Activated B cell treated with CpG ODN at 0.5 μM for 24 hours (primary cell): ENCODE data around the gene NRXN3. TPM values are rescaled to one million over a fixed set of nuclear protein-coding genes. Genes with fewer than 3 reads are reported as not detected.

Experiments used
- ATAC-seq: fragments of 200-7000 bp; cut with Tn5 transposase; one replicate; pipeline ENCODE4 v1.10.0; 2021; ENCODE audit warnings: low read depth, mild to moderate bottlenecking, moderate library complexity
- CTCF ChIA-PET: fragments of 350-600 bp; sonication (Branson Sonifier 250); formaldehyde crosslinking; loops from one replicate; lab custom pipeline; 2021; ENCODE audit warnings: antibody characterized with exemption; lab: Charles Lee
- POLR2A ChIA-PET: fragments of 350-600 bp; sonication (Branson Sonifier 250); formaldehyde crosslinking; loops from one replicate; lab custom pipeline; 2021; ENCODE audit warnings: antibody characterized with exemption; lab: Charles Lee
- DNase-seq: peaks from one replicate; pipeline ENCODE4 v3.0.0; 2022
- H3K27ac Mint-ChIP-seq: one replicate; pipeline ENCODE4 v1.8.0; 2020; ENCODE audit warnings: mixed read lengths
- H3K27me3 Mint-ChIP-seq: one replicate; pipeline ENCODE4 v1.8.0; 2021; ENCODE audit warnings: mixed read lengths
- H3K36me3 Mint-ChIP-seq: one replicate; pipeline ENCODE4 v1.8.0; 2021; ENCODE audit warnings: low read depth, mixed read lengths
- H3K4me1 Mint-ChIP-seq: one replicate; pipeline ENCODE4 v1.8.0; 2021; ENCODE audit warnings: mixed read lengths
- H3K4me3 Mint-ChIP-seq: one replicate; pipeline ENCODE4 v1.8.0; 2020; ENCODE audit warnings: mild to moderate bottlenecking, mixed read lengths
- H3K9me3 Mint-ChIP-seq: one replicate; pipeline ENCODE4 v1.8.0; 2020; ENCODE audit warnings: mixed read lengths
- CTCF ChIP-seq: fragments of 200-600 bp; IDR thresholded peaks from one replicate; pipeline ENCODE4 v1.8.0; 2022; ENCODE audit warnings: antibody characterized with exemption, mild to moderate bottlenecking
- intact Hi-C: fragments of 100-400 bp; cut with micrococcal nuclease; formaldehyde crosslinking; loops from one replicate; pipeline ENCODE4 v1.15.1; 2024
- total RNA-seq: library from RNA; stranded (reverse); gene quantifications from 2 replicates; pipeline ENCODE4 v1.2.3, GENCODE V29; 2022

Gene NRXN3
- total RNA-seq, 1 donor from 2014 or later: not detected

DNA sequence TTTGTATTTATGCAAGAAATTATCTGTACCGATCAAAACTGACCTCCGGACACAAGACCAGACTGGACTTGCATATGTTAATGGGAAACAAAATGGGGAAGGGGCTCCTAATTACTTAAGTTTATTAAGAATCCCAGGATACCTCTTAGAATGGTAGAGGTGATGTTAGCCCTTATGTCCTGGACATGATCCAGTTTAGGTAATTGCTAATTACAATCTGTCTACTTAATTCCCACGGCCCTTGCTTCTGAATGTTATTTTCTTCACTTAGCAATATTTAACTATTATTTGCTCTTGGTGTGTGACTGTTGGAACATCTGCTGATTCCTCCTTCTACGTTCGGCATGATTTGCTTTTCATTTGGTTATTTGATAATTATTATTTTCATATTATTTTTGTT is 1397.1 kb downstream of the NRXN3 start:
- intact Hi-C loops: no loop called here
- TF ChIP-seq CTCF: no peak
- H3K27me3 Mint-ChIP-seq: no peaks in the 10 kb centered on the region
- DNase-seq (no peak), ATAC-seq (no peak)
- H3K27ac Mint-ChIP-seq: no peak overlapping the region
- ChIA-PET POLR2A (no interaction called here), CTCF (no interaction called here)
- no peaks in the 10 kb centered on the region for H3K4me1 Mint-ChIP-seq
- H3K36me3 Mint-ChIP-seq: no peaks in the 10 kb centered on the region
- H3K9me3 Mint-ChIP-seq: peaks cover 2% of the 10 kb centered on the region
- no peak overlapping the region for H3K4me3 Mint-ChIP-seq

DNA sequence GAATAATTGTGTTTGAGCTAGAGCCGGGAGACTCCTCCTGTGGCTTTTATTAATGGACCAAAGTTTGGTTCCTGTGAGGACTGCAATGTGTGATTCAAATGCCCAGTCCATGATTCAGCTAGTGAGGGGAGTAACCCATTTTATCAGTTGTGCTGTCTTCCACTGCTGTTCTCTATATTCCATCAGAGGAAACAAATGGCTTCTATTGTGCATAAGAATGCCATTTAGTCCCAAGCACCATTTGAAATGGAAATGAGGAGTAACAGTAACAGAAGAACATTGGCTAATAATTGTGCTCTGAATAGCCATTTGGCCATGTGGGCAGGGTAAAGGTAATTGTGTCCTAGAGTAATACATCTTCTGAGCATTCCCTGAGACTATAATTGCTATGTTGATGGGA is 1398.4 kb downstream of the NRXN3 start:
- H3K9me3 Mint-ChIP-seq: peaks cover 2% of the 10 kb centered on the region
- no peak for DNase-seq
- H3K27me3 Mint-ChIP-seq: no peaks in the 10 kb centered on the region
- no peaks in the 10 kb centered on the region for H3K36me3 Mint-ChIP-seq
- TF ChIP-seq CTCF: no peak
- H3K4me1 Mint-ChIP-seq: no peaks in the 10 kb centered on the region
- ChIA-PET POLR2A (no interaction called here), CTCF (no interaction called here)
- intact Hi-C loops: no loop called here
- H3K27ac Mint-ChIP-seq: no peak overlapping the region
- ATAC-seq: no peak
- H3K4me3 Mint-ChIP-seq: no peak overlapping the region

DNA sequence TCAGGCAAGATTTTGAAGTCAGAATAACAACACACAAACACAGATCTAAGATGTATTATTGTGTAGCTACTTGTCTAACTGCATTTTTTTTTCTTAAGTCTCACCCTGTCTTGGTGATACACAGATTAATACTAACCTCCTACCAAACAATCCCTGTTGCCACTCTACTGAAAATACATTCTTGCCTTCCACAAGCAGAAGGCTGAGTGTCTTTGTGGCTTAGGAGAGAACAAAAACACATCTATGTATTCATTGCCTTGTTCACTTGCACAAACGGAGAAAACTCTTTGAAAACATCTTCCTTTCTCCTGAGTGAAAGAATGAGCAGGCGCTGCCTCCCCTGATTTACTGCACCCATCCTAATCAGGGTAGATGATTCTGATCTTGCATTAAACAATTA is 1398.9 kb downstream of the NRXN3 start:
- intact Hi-C loops: no loop called here
- ATAC-seq: no peak
- TF ChIP-seq CTCF: no peak
- POLR2A ChIA-PET: no interaction called here
- Mint-ChIP-seq H3K4me1 (no peaks in the 10 kb centered on the region), H3K27me3 (no peaks in the 10 kb centered on the region), H3K4me3 (no peak overlapping the region), H3K36me3 (no peaks in the 10 kb centered on the region), H3K9me3 (peaks cover under 1% of the 10 kb centered on the region), H3K27ac (no peak overlapping the region)
- CTCF ChIA-PET: no interaction called here
- no peak for DNase-seq

GRCh38 chr14:79570648-79571047 is 1400.5 kb downstream of the NRXN3 start:
- POLR2A ChIA-PET: no interaction called here
- no peak for ATAC-seq
- Mint-ChIP-seq H3K27ac (no peak overlapping the region), H3K36me3 (no peaks in the 10 kb centered on the region), H3K9me3 (no peaks in the 10 kb centered on the region), H3K4me1 (no peaks in the 10 kb centered on the region), H3K4me3 (no peak overlapping the region), H3K27me3 (no peaks in the 10 kb centered on the region)
- CTCF ChIA-PET: no interaction called here
- intact Hi-C loops: no loop called here
- no peak for DNase-seq
- no peak for TF ChIP-seq CTCF

DNA sequence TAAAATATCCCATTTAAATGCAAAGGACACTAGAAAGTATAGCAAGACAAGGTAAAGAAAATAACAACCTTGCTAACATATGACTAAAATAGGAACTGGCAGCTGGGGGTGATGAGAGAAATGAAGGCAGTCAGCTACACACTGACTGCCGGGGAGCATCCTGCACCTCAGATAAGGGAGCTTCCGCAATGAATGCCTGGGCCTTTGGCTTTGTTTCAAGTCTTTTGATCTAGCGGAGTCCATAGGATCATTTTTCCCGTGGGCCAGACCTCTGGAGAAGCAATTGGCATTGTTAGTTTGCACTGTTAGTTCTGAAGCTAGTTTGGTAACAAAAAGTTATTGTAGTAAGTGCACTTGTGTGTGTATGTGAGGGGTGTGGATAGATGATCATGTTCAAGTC is 1401.2 kb downstream of the NRXN3 start:
- no peak overlapping the region for H3K27ac Mint-ChIP-seq
- no peaks in the 10 kb centered on the region for H3K27me3 Mint-ChIP-seq
- POLR2A ChIA-PET: no interaction called here
- no peaks in the 10 kb centered on the region for H3K36me3 Mint-ChIP-seq
- no peak overlapping the region for H3K4me3 Mint-ChIP-seq
- DNase-seq (no peak), ATAC-seq (no peak)
- intact Hi-C loops: no loop called here
- TF ChIP-seq CTCF: no peak
- CTCF ChIA-PET: no interaction called here
- H3K4me1 Mint-ChIP-seq: no peaks in the 10 kb centered on the region
- H3K9me3 Mint-ChIP-seq: no peaks in the 10 kb centered on the region
